HepG2 (cell line): Measurements from ENCODE around the gene VPS13C. TPM values are rescaled to one million over a fixed set of nuclear protein-coding genes. Genes with fewer than 3 reads are reported as not detected.
A peak's percentile ranks its signal among the peaks of the same experiment; 100 is the strongest.

Source experiments
- HIC2 ChIP-seq: sonication (generic); formaldehyde crosslinking; IDR thresholded peaks from 2 replicates; pipeline ENCODE4 v1.9.0; 2022; ENCODE audit warnings: low read depth, missing genetic modification reagents
- HNF4G ChIP-seq, 2 experiments: sonication (generic) in 1 of 2; formaldehyde crosslinking in 1 of 2; IDR thresholded peaks; 2 replicates each; pipeline versions ENCODE4 v1.4.0 to v1.6.1; 2011 to 2020; ENCODE audit warnings: borderline replicate concordance in 2 of 2, low read depth in 2 of 2, mild to moderate bottlenecking in 2 of 2, low read length in 1 of 2, missing genetic modification reagents in 1 of 2, moderate library complexity in 1 of 2
- ISL2 ChIP-seq: sonication (generic); formaldehyde crosslinking; IDR thresholded peaks from 2 replicates; pipeline ENCODE4 v1.5.0; 2020; ENCODE audit warnings: missing genetic modification reagents
- KLF13 ChIP-seq: sonication (generic); formaldehyde crosslinking; IDR thresholded peaks from 2 replicates; pipeline ENCODE4 v1.4.0; 2020; ENCODE audit warnings: mild to moderate bottlenecking, missing genetic modification reagents
- PAX8 ChIP-seq: sonication (generic); formaldehyde crosslinking; IDR thresholded peaks from 2 replicates; pipeline ENCODE4 v1.8.0; 2022; ENCODE audit warnings: mild to moderate bottlenecking, missing genetic modification reagents, borderline replicate concordance
- PCBP2 ChIP-seq: fragments of 200-400 bp; formaldehyde crosslinking; optimal IDR thresholded peaks from 2 replicates; pipeline ENCODE3; 2018; ENCODE audit warnings: low read length, low read depth; ENCODE audit not compliant: poor library complexity, severe bottlenecking
- SIX4 ChIP-seq: sonication (generic); formaldehyde crosslinking; IDR thresholded peaks from 2 replicates; pipeline ENCODE4 v1.4.0; 2020; ENCODE audit warnings: missing genetic modification reagents
- ZBTB20 ChIP-seq: sonication (generic); formaldehyde crosslinking; IDR thresholded peaks from 2 replicates; pipeline ENCODE4 v1.8.1; 2023; ENCODE audit warnings: missing genetic modification reagents, low read depth, mild to moderate bottlenecking, borderline replicate concordance
- ZNF224 ChIP-seq: sonication (generic); formaldehyde crosslinking; IDR thresholded peaks from 2 replicates; pipeline ENCODE4 v1.5.0; 2020; ENCODE audit warnings: mild to moderate bottlenecking, missing genetic modification reagents
- ZNF383 ChIP-seq: sonication (generic); formaldehyde crosslinking; IDR thresholded peaks from 2 replicates; pipeline ENCODE4 v1.4.0; 2020; ENCODE audit warnings: missing genetic modification reagents, mild to moderate bottlenecking, borderline replicate concordance
- ZNF616 ChIP-seq: sonication (generic); formaldehyde crosslinking; IDR thresholded peaks from 2 replicates; pipeline ENCODE4 v1.5.0; 2020; ENCODE audit warnings: low read depth, mild to moderate bottlenecking, missing genetic modification reagents
- ZNF7 ChIP-seq: IDR thresholded peaks from 2 replicates; pipeline ENCODE4 v1.6.1; 2016; ENCODE audit warnings: missing biosample characterization, missing genetic modification reagents
- ZNF740 ChIP-seq: sonication (generic); formaldehyde crosslinking; IDR thresholded peaks from 2 replicates; pipeline ENCODE4 v1.4.0; 2020; ENCODE audit warnings: missing genetic modification reagents
- ZSCAN29 ChIP-seq: sonication (generic); formaldehyde crosslinking; conservative IDR thresholded peaks from 2 replicates; pipeline ENCODE4 v1.4.0; 2020; ENCODE audit warnings: mild to moderate bottlenecking, missing genetic modification reagents
- polyA plus RNA-seq, 8 experiments: library from polyadenylated mRNA; depleted of rRNA in 3 of 8; stranded (reverse) in 7 of 8; unstranded in 1 of 8; fragments of >200 nt; fragmentation: Illumina TruSeq in 4 of 8; extraction: Trizol in 4 of 8; gene quantifications; 2 replicates each; pipeline versions ENCODE4 v1.2.1 to v1.2.3, GENCODE V29; 2011 to 2016; ENCODE audit warnings: low read depth in 4 of 8, missing spikeins in 1 of 8, mixed read lengths in 1 of 8; ENCODE audit not compliant: insufficient read depth in 1 of 8
- total RNA-seq, 5 experiments: library from RNA; depleted of rRNA; stranded (reverse); fragments of >200 nt; fragmentation: Illumina TruSeq; extraction: Trizol; gene quantifications; 2 replicates each; pipeline ENCODE4 v1.2.3, GENCODE V29; 2016; ENCODE audit warnings: low read depth in 1 of 5
- TF ChIP-seq, protein P1 (sequence below): sonication (generic); formaldehyde crosslinking; IDR thresholded peaks from 2 replicates; pipeline ENCODE4 v1.4.0; 2020; ENCODE audit warnings: missing genetic modification reagents, mild to moderate bottlenecking, borderline replicate concordance
- TF ChIP-seq, protein P2 (sequence below): sonication (generic); formaldehyde crosslinking; conservative IDR thresholded peaks from 2 replicates; pipeline ENCODE4 v1.4.0; 2020; ENCODE audit warnings: missing genetic modification reagents
- TF ChIP-seq, protein P3 (sequence below): IDR thresholded peaks from 2 replicates; pipeline ENCODE4 v1.6.1; 2016; ENCODE audit warnings: missing biosample characterization, missing genetic modification reagents, low read depth
- TF ChIP-seq, protein P4 (sequence below): sonication (generic); formaldehyde crosslinking; IDR thresholded peaks from 2 replicates; pipeline ENCODE4 v1.4.0; 2020; ENCODE audit warnings: missing genetic modification reagents

Gene VPS13C
- total and polyA plus RNA-seq, 2 of the 13 experiments (the other 11 are each of a cell fraction or from before 2014, with no cell fraction given) = 10.9 to 26.8 TPM

DNA sequence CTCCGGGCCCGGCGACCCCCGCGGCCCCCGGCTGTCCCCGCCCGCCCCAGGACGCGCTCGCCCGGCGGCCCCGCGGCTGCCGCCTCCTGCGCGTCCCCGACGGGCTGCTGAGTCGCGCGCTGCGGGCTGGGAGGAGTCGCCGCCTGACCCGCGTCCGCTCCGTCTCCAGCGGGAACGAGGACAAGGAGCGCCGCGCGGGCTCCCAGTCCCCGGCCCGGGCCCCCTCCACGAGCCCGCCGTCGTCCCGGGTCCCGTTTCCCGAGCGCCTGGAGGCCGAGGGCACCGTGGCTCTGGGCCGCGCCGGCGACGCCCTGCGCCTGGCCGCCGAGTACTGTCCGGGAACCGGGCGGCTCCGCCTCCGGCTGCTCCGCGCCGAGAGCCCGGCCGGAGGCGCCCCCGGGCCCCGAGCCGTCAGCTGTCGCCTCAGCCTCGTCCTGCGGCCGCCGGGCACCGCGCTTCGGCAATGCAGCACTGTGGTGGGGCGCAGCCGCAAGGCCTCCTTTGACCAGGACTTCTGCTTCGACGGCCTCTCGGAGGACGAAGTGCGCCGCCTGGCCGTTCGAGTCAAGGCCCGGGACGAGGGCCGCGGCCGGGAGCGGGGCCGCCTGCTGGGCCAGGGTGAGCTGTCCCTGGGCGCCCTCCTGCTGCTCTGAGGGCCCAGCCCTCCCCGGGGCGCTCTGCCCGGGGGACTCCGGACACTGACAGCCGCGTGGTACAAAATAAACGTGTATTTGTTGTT, 8.0 kb upstream of the VPS13C start (continued):
- no peak for TF ChIP-seq HIC2 (CRISPR knock-in tag)
- TF ChIP-seq ZNF616 (CRISPR knock-in tag) = no peak
- TF ChIP-seq, protein P1, sequence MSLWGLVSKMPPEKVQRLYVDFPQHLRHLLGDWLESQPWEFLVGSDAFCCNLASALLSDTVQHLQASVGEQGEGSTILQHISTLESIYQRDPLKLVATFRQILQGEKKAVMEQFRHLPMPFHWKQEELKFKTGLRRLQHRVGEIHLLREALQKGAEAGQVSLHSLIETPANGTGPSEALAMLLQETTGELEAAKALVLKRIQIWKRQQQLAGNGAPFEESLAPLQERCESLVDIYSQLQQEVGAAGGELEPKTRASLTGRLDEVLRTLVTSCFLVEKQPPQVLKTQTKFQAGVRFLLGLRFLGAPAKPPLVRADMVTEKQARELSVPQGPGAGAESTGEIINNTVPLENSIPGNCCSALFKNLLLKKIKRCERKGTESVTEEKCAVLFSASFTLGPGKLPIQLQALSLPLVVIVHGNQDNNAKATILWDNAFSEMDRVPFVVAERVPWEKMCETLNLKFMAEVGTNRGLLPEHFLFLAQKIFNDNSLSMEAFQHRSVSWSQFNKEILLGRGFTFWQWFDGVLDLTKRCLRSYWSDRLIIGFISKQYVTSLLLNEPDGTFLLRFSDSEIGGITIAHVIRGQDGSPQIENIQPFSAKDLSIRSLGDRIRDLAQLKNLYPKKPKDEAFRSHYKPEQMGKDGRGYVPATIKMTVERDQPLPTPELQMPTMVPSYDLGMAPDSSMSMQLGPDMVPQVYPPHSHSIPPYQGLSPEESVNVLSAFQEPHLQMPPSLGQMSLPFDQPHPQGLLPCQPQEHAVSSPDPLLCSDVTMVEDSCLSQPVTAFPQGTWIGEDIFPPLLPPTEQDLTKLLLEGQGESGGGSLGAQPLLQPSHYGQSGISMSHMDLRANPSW (CRISPR knock-in tag) = no peak
- TF ChIP-seq ZSCAN29 (CRISPR knock-in tag) = no peak
- TF ChIP-seq HNF4G (IDR thresholded peaks at IDR 0.05; ENCODE audit: borderline replicate concordance, low read depth, low read length) = peak; percentile 19; the same call in 1 of the 2 replicates
- no peak for TF ChIP-seq HNF4G (CRISPR knock-in tag; IDR thresholded peaks at IDR 0.05; ENCODE audit: borderline replicate concordance, low read depth)
- TF ChIP-seq, protein P2, sequence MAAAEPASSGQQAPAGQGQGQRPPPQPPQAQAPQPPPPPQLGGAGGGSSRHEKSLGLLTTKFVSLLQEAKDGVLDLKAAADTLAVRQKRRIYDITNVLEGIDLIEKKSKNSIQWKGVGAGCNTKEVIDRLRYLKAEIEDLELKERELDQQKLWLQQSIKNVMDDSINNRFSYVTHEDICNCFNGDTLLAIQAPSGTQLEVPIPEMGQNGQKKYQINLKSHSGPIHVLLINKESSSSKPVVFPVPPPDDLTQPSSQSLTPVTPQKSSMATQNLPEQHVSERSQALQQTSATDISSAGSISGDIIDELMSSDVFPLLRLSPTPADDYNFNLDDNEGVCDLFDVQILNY = no peak
- no peak for TF ChIP-seq ZNF383 (CRISPR knock-in tag)
- no peak for TF ChIP-seq SIX4 (CRISPR knock-in tag)
- no peak for TF ChIP-seq ZNF7 (CRISPR knock-in tag)
- no peak for TF ChIP-seq KLF13
- TF ChIP-seq PAX8 (CRISPR knock-in tag) = peak; percentile 19; the same call in 1 of the 2 replicates
- TF ChIP-seq, protein P3, sequence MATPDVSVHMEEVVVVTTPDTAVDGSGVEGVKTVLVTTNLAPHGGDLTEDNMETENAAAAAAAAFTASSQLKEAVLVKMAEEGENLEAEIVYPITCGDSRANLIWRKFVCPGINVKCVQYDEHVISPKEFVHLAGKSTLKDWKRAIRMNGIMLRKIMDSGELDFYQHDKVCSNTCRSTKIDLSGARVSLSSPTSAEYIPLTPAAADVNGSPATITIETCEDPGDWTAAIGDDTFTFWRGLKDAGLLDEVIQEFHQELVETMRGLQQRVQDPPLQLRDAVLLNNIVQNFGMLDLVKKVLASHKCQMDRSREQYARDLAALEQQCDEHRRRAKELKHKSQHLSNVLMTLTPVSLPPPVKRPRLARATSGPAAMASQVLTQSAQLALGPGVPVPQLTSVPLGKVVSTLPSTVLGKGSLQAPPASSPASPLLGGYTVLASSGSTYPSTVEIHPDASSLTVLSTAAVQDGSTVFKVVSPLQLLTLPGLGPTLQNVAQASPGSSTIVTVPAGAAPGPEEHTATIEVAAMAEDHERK (CRISPR knock-in tag) = no peak
- TF ChIP-seq ISL2 (CRISPR knock-in tag) = 0 out of 2 replicates have a peak, but pooled peaks have one; percentile 17
- no peak for TF ChIP-seq ZNF740 (CRISPR knock-in tag)
- TF ChIP-seq ZNF224 (CRISPR knock-in tag) = no peak
- TF ChIP-seq, protein P4, sequence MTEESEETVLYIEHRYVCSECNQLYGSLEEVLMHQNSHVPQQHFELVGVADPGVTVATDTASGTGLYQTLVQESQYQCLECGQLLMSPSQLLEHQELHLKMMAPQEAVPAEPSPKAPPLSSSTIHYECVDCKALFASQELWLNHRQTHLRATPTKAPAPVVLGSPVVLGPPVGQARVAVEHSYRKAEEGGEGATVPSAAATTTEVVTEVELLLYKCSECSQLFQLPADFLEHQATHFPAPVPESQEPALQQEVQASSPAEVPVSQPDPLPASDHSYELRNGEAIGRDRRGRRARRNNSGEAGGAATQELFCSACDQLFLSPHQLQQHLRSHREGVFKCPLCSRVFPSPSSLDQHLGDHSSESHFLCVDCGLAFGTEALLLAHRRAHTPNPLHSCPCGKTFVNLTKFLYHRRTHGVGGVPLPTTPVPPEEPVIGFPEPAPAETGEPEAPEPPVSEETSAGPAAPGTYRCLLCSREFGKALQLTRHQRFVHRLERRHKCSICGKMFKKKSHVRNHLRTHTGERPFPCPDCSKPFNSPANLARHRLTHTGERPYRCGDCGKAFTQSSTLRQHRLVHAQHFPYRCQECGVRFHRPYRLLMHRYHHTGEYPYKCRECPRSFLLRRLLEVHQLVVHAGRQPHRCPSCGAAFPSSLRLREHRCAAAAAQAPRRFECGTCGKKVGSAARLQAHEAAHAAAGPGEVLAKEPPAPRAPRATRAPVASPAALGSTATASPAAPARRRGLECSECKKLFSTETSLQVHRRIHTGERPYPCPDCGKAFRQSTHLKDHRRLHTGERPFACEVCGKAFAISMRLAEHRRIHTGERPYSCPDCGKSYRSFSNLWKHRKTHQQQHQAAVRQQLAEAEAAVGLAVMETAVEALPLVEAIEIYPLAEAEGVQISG (CRISPR knock-in tag) = peak; percentile 46
- TF ChIP-seq ZBTB20 = no peak
- TF ChIP-seq PCBP2 = no peak
